Right ventricle myocardium superior (tissue), 1 donor: ENCODE data around the gene STK11IP. TPM values are rescaled to one million over a fixed set of nuclear protein-coding genes. Genes with fewer than 3 reads are reported as not detected.

Experiments used
- ATAC-seq: fragments of 200-7000 bp; cut with Tn5 transposase; one replicate; pipeline ENCODE4 v1.9.1; 2020; ENCODE audit warnings: mild to moderate bottlenecking; ENCODE audit not compliant: poor library complexity
- DNase-seq: peaks from one replicate; pipeline ENCODE4 v3.0.0-alpha.2; 2020
- intact Hi-C: fragments of 100-400 bp; cut with DNase I; formaldehyde crosslinking; loops from one replicate; pipeline ENCODE4 v1.11.2; 2022
- total RNA-seq: library from RNA; stranded (reverse); fragmentation: NEBNext Ultra II Directional; extraction: Animal tissue kit (Norgen Biotek cat#: 25700); gene quantifications from one replicate; pipeline ENCODE4 v1.2.1, GENCODE V29; 2021
- donor health status: DM: no; HTN: yes; CAD: no; lungs with severe emphysema.

The STK11IP gene
- total RNA-seq, 1 donor from 2014 or later: 15.6 TPM

- DNase-seq: no peak
- ATAC-seq: no peak
- intact Hi-C loops: no loop called here
Measured at GRCh38 chr2:219611306-219611705, 13.6 kb downstream of the STK11IP start.

GRCh38 chr2:219611866-219612576 lies 14.4 kb downstream of the STK11IP start:
- ATAC-seq: no peak
- no peak for DNase-seq
- intact Hi-C loops: no loop called here

GRCh38 chr2:219612577-219613286 lies 15.1 kb downstream of the STK11IP start:
- intact Hi-C loops: no loop called here
- no peak for DNase-seq
- no peak for ATAC-seq

GRCh38 chr2:219613461-219614070 lies 15.9 kb downstream of the STK11IP start:
- DNase-seq (no peak), ATAC-seq (no peak)
- intact Hi-C loops: no loop called here

- intact Hi-C loops: no loop called here
- DNase-seq (no peak), ATAC-seq (no peak)
Measured at GRCh38 chr2:219614076-219614860, 16.6 kb downstream of the STK11IP start.

- ATAC-seq (no peak), DNase-seq (no peak)
- intact Hi-C loops: no loop called here
Measured at GRCh38 chr2:219615036-219615435, 17.4 kb downstream of the STK11IP start.

- no peak for DNase-seq
- peak; percentile 59 for ATAC-seq
- intact Hi-C loops: no loop called here
Measured at GRCh38 chr2:219615894-219616293, 18.2 kb downstream of the STK11IP start.

GRCh38 chr2:219616550-219616949 lies 18.9 kb downstream of the STK11IP start:
- intact Hi-C loops: no loop called here
- ATAC-seq: peak; percentile 77

GRCh38 chr2:219618733-219619122 lies 21.1 kb downstream of the STK11IP start:
- ATAC-seq (no peak), DNase-seq (no peak)
- intact Hi-C loops: no loop called here

More at GRCh38 chr2:219616550-219616949, 18.9 kb downstream of the STK11IP start:
- peak; percentile 61 for DNase-seq

GRCh38 chr2:219619235-219619634 lies 21.6 kb downstream of the STK11IP start:
- intact Hi-C loops: no loop called here
- no peak for DNase-seq
- no peak for ATAC-seq

GRCh38 chr2:219620546-219620945 lies 22.9 kb downstream of the STK11IP start:
- intact Hi-C loops: no loop called here
- DNase-seq (no peak), ATAC-seq (no peak)

GRCh38 chr2:219621935-219622334 lies 24.3 kb downstream of the STK11IP start:
- no peak for ATAC-seq
- no peak for DNase-seq
- intact Hi-C loops: no loop called here

GRCh38 chr2:219622472-219622871 lies 24.8 kb downstream of the STK11IP start:
- DNase-seq (no peak), ATAC-seq (no peak)
- intact Hi-C loops: no loop called here

GRCh38 chr2:219624565-219624964 lies 26.9 kb downstream of the STK11IP start:
- intact Hi-C loops: no loop called here
- DNase-seq: no peak
- peak; percentile 48 for ATAC-seq

- DNase-seq: no peak
- ATAC-seq: no peak
- intact Hi-C loops: no loop called here
Measured at GRCh38 chr2:219625179-219625578, 27.5 kb downstream of the STK11IP start.

- DNase-seq (no peak), ATAC-seq (no peak)
- intact Hi-C loops: no loop called here
Measured at GRCh38 chr2:219626540-219626939, 28.9 kb downstream of the STK11IP start.

- peak; percentile 20 for ATAC-seq
- intact Hi-C loops: no loop called here
- peak; percentile 69 for DNase-seq
Measured at GRCh38 chr2:219627103-219628100, 29.7 kb downstream of the STK11IP start, which contains the start of gene SLC4A3. Gene SLC4A3, plus strand, starts transcription at chr2:219627630. Its CDS starts 363 bp downstream, at chr2:219627993.
